OCI-LY7 (cell line): ENCODE results near the gene DFFB. TPM values are rescaled to one million over a fixed set of nuclear protein-coding genes. Genes with fewer than 3 reads are reported as not detected.

Source experiments
- BruUV-seq: library from RNA; stranded (reverse); fragments of 400-500 nt; replicated peaks from 2 replicates; lab custom pipeline; 2021; lab: Mats Ljungman, UMichigan
- CTCF ChIA-PET: fragments of 300-600 bp; sonication (Branson Sonifier 250); formaldehyde crosslinking; loops from one replicate; lab custom pipeline; 2022; ENCODE audit warnings: antibody characterized with exemption; ENCODE audit not compliant: unreplicated experiment; lab: Charles Lee
- POLR2A ChIA-PET: fragments of 300-600 bp; sonication (Branson Sonifier 250); formaldehyde crosslinking; loops from one replicate; lab custom pipeline; 2022; ENCODE audit warnings: antibody characterized with exemption; lab: Charles Lee
- DNase-seq: peaks from one replicate; pipeline ENCODE4 v3.0.0-alpha.2; 2015; ENCODE audit warnings: low spot score
- H2AFZ ChIP-seq: fragments of 200-600 bp; sonication (generic), shearing (Covaris generic); 2 replicates; pipeline ENCODE4 v1.6.1; 2014; ENCODE audit warnings: mild to moderate bottlenecking, antibody characterized with exemption, low read length, moderate library complexity
- H3K27ac ChIP-seq: fragments of 200-600 bp; sonication (generic); 2 replicates; pipeline ENCODE4 v1.5.1; 2014; ENCODE audit warnings: mixed run types, low read depth, mild to moderate bottlenecking, moderate library complexity, low read length, inconsistent platforms; ENCODE audit not compliant: poor library complexity, severe bottlenecking
- H3K36me3 ChIP-seq: fragments of 200-600 bp; sonication (generic); 2 replicates; pipeline ENCODE4 v1.6.1; 2014; ENCODE audit warnings: mild to moderate bottlenecking, antibody characterized with exemption, low read length, moderate library complexity, mixed read lengths; ENCODE audit not compliant: insufficient read depth
- H3K4me1 ChIP-seq: fragments of 200-600 bp; sonication (generic); 2 replicates; pipeline ENCODE4 v1.5.1; 2014; ENCODE audit warnings: mild to moderate bottlenecking, low read length; ENCODE audit not compliant: insufficient read depth, poor library complexity, severe bottlenecking
- H3K4me2 ChIP-seq: fragments of 200-600 bp; sonication (generic); 2 replicates; pipeline ENCODE4 v1.6.1; 2014; ENCODE audit warnings: mild to moderate bottlenecking, low read length
- H3K4me3 ChIP-seq: fragments of 200-600 bp; sonication (generic); 2 replicates; pipeline ENCODE4 v1.5.1; 2014; ENCODE audit warnings: mild to moderate bottlenecking, low read depth, low read length; ENCODE audit not compliant: poor library complexity, severe bottlenecking
- H3K79me2 ChIP-seq: fragments of 200-600 bp; sonication (generic); 2 replicates; pipeline ENCODE4 v1.6.1; 2016; ENCODE audit warnings: low read depth, mild to moderate bottlenecking, low read length, moderate library complexity, mixed read lengths; ENCODE audit not compliant: insufficient read depth
- H3K9me2 ChIP-seq: fragments of 200-600 bp; sonication (generic); 2 replicates; pipeline ENCODE4 v1.6.1; 2016; ENCODE audit warnings: mild to moderate bottlenecking, low read length, mixed read lengths; ENCODE audit not compliant: insufficient read depth
- H3K9me3 ChIP-seq: fragments of 200-600 bp; sonication (generic); 2 replicates; pipeline ENCODE4 v1.6.1; 2014; ENCODE audit warnings: mild to moderate bottlenecking, mixed run types, low read length, mixed read lengths
- H4K20me1 ChIP-seq: fragments of 200-600 bp; sonication (generic); 2 replicates; pipeline ENCODE4 v1.6.1; 2014; ENCODE audit warnings: mild to moderate bottlenecking, antibody characterized with exemption, low read length, moderate library complexity, mixed read lengths; ENCODE audit not compliant: insufficient read depth
- CTCF ChIP-seq: fragments of 200-600 bp; sonication (generic); conservative IDR thresholded peaks from 2 replicates; pipeline ENCODE4 v1.5.1; 2014; ENCODE audit warnings: mild to moderate bottlenecking, antibody characterized with exemption, low read length, moderate library complexity, mixed read lengths
- EZH2phosphoT487 ChIP-seq: fragments of 200-600 bp; sonication (generic); IDR thresholded peaks from 2 replicates; pipeline ENCODE4 v1.6.1; 2018; ENCODE audit warnings: low read depth, borderline replicate concordance, mild to moderate bottlenecking, mixed run types, antibody characterized with exemption, low read length, moderate library complexity, mixed read lengths
- intact Hi-C: fragments of 100-400 bp; cut with micrococcal nuclease; formaldehyde crosslinking; loops from one replicate; pipeline ENCODE4 v1.10.0; 2022; ENCODE audit not compliant: unreplicated experiment
- total RNA-seq, 2 experiments: library from RNA; depleted of rRNA in 1 of 2; stranded (reverse); fragments of >200 nt in 1 of 2; shearing (Covaris generic) in 1 of 2; gene quantifications; 2 replicates each; pipeline ENCODE4 v1.2.3, GENCODE V29; 2014 to 2022

The DFFB gene
- total RNA-seq, 2 experiments from 2014 or later: 15.2 to 17.9 TPM

GRCh38 chr1:3817138-3817740, 40.0 kb upstream of the DFFB start:
- no peaks in the 10 kb centered on the region for H3K79me2 ChIP-seq
- H4K20me1 ChIP-seq: no peaks in the 10 kb centered on the region
- ChIA-PET CTCF (no interaction called here), POLR2A (no interaction called here)
- H3K9me2 ChIP-seq: no peaks in the 10 kb centered on the region
- H3K36me3 ChIP-seq: peaks cover 53% of the 10 kb centered on the region
- no peak for DNase-seq
- H3K4me3 ChIP-seq: no peak overlapping the region
- H2AFZ ChIP-seq: no peak overlapping the region
- no peaks in the 10 kb centered on the region for H3K4me1 ChIP-seq
- intact Hi-C loops: no loop called here
- no TSS peak for BruUV-seq
- no peaks in the 10 kb centered on the region for H3K9me3 ChIP-seq
- no peak overlapping the region for H3K4me2 ChIP-seq
- TF ChIP-seq CTCF: no peak
- TF ChIP-seq EZH2phosphoT487: no peak
- H3K27ac ChIP-seq: no peak overlapping the region

- no peaks in the 10 kb centered on the region for H3K79me2 ChIP-seq
- ChIA-PET CTCF (no interaction called here), POLR2A (no interaction called here)
- no peak overlapping the region for H3K27ac ChIP-seq
- no peaks in the 10 kb centered on the region for H3K4me1 ChIP-seq
- no peak overlapping the region for H3K4me2 ChIP-seq
- DNase-seq: no peak
- no peaks in the 10 kb centered on the region for H4K20me1 ChIP-seq
- peaks cover 57% of the 10 kb centered on the region for H3K36me3 ChIP-seq
- no TSS peak for BruUV-seq
- TF ChIP-seq CTCF: no peak
- no peak for TF ChIP-seq EZH2phosphoT487
- no peak overlapping the region for H3K4me3 ChIP-seq
- no peak overlapping the region for H2AFZ ChIP-seq
- no peaks in the 10 kb centered on the region for H3K9me3 ChIP-seq
- intact Hi-C loops: no loop called here
- no peaks in the 10 kb centered on the region for H3K9me2 ChIP-seq
These were observed 39.3 kb upstream of the DFFB start for GRCh38 chr1:3817821-3818597.

GRCh38 chr1:3819771-3820200, 37.5 kb upstream of the DFFB start:
- Histone ChIP-seq H3K36me3 (peaks cover 58% of the 10 kb centered on the region), H3K9me2 (no peaks in the 10 kb centered on the region), H4K20me1 (no peaks in the 10 kb centered on the region), H3K79me2 (no peaks in the 10 kb centered on the region), H3K4me2 (no peak overlapping the region), H3K27ac (no peak overlapping the region), H2AFZ (no peak overlapping the region), H3K9me3 (no peaks in the 10 kb centered on the region), H3K4me1 (no peaks in the 10 kb centered on the region), H3K4me3 (no peak overlapping the region)
- ChIA-PET POLR2A (interaction anchor here (1.0 kb wide), 1 partner anchor 53 kb away, joined by 4 read pairs; no protein-coding TSS in a partner anchor), CTCF (no interaction called here)
- no TSS peak for BruUV-seq
- intact Hi-C loops: no loop called here
- TF ChIP-seq CTCF: no peak
- TF ChIP-seq EZH2phosphoT487: no peak
- DNase-seq: no peak
